ENCODE measurements around the gene NACC2.

Gene NACC2

DNA sequence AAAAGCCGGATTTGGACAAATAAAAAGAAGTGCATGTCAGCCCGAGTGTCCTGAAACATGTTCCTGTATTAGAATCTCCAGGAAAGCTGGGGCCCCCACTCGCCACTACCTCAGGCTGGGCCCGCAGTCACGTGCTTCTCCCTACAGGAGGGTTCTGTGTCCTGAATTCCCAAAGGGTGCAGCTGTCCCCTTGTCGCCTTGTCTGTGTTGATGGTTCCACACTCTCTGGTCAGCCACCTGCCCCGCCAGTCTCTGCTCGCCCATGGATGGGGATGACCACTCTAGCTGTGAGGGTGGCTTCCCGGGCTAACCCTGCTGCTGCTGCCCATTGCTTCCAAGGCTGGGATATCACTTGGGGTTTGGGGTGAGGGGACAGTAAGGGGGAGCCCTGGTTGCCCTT, 26.7 kb upstream of the NACC2 start:
- no peak overlapping the region for H3K9ac ChIP-seq
- H3K27ac ChIP-seq: no peak overlapping the region
- H3K27me3 ChIP-seq (ENCODE audit: control insufficient read depth, insufficient read depth, low read length): no peaks in the 10 kb centered on the region
- H3K79me2 ChIP-seq: no peaks in the 10 kb centered on the region
- H3K4me2 ChIP-seq (ENCODE audit: low read length): no peak overlapping the region
- H3K4me3 ChIP-seq (ENCODE audit: low read depth, low read length): no peak overlapping the region
- peaks cover 7% of the 10 kb centered on the region for H3K4me1 ChIP-seq
- H2AFZ ChIP-seq: no peak overlapping the region
- H3K9me3 ChIP-seq (ENCODE audit: control insufficient read depth, low read length): no peaks in the 10 kb centered on the region
- no peaks in the 10 kb centered on the region for H3K36me3 ChIP-seq (ENCODE audit: control insufficient read depth, insufficient read depth, low read length)
- TF ChIP-seq, protein P1, sequence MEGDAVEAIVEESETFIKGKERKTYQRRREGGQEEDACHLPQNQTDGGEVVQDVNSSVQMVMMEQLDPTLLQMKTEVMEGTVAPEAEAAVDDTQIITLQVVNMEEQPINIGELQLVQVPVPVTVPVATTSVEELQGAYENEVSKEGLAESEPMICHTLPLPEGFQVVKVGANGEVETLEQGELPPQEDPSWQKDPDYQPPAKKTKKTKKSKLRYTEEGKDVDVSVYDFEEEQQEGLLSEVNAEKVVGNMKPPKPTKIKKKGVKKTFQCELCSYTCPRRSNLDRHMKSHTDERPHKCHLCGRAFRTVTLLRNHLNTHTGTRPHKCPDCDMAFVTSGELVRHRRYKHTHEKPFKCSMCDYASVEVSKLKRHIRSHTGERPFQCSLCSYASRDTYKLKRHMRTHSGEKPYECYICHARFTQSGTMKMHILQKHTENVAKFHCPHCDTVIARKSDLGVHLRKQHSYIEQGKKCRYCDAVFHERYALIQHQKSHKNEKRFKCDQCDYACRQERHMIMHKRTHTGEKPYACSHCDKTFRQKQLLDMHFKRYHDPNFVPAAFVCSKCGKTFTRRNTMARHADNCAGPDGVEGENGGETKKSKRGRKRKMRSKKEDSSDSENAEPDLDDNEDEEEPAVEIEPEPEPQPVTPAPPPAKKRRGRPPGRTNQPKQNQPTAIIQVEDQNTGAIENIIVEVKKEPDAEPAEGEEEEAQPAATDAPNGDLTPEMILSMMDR (IDR thresholded peaks at IDR 0.05): no peak

DNA sequence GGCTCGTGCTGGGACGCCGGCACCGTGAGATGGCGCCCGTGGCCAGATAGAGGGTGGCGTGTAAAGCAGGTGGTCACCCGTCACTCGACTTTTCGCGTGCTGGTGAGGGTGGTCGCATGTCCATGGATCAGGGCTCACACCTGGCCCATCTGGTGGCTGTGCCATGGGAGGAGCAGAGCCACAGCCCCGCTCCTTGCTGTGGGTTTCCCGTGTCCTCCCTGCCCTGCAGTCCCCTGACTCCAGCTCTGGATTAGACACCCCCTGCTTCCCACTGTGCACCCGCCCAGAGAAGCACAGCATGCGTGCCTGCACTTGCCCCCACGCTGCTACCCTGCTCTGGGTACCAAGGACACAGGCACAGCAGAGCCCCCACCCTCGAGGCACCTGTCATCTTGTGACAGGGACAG, 25.4 kb upstream of the NACC2 start:
- Histone ChIP-seq H3K27ac (no peak overlapping the region), H3K4me3 (ENCODE audit: low read depth, low read length) (no peak overlapping the region), H3K4me1 (peaks cover 7% of the 10 kb centered on the region)

DNA sequence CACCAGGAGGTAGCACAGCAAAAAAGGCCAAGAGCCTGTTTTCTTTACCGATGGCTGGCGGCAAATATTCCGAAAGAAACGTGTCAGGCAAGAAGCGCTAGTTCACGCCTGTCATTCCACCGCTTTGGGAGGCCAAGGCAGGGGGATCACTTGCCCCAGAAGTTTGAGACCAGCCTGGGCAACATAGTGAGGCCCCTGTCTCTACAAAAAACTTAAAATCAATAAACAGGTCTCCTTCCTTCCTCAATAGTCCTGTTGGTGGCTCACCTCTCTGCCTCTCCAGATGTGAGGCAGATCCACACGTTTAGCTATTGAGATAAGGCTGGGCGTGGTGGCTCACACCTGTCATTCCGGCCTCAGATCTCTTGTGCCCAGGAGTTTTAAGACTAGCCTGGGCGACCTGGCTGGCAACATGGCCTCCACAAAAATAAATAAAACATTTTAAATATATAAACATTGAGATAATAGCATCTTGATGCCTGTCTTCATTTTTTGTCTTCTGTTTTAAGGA, 24.8 kb upstream of the NACC2 start:
- no peaks in the 10 kb centered on the region for H3K9me3 ChIP-seq (ENCODE audit: control insufficient read depth, low read length)
- peak overlapping the region; percentile 91 for H3K4me2 ChIP-seq (ENCODE audit: low read length)
- no peak overlapping the region for H3K9ac ChIP-seq
- no peaks in the 10 kb centered on the region for H3K27me3 ChIP-seq (ENCODE audit: control insufficient read depth, insufficient read depth, low read length)
- H3K36me3 ChIP-seq (ENCODE audit: control insufficient read depth, insufficient read depth, low read length): no peaks in the 10 kb centered on the region
- TF ChIP-seq, protein P1 (IDR thresholded peaks at IDR 0.05): no peak
- no peak overlapping the region for H2AFZ ChIP-seq
- H3K4me1 ChIP-seq: peaks cover 7% of the 10 kb centered on the region
- H3K79me2 ChIP-seq: no peaks in the 10 kb centered on the region
- peak overlapping the region; percentile 69 for H3K4me3 ChIP-seq (ENCODE audit: low read depth, low read length)
- H3K27ac ChIP-seq: peak overlapping the region; percentile 82

More for the DNA sequence above, 25.4 kb upstream of the NACC2 start:
- TF ChIP-seq, protein P1 (IDR thresholded peaks at IDR 0.05): no peak
- no peak overlapping the region for H2AFZ ChIP-seq
- no peaks in the 10 kb centered on the region for H3K36me3 ChIP-seq (ENCODE audit: control insufficient read depth, insufficient read depth, low read length)
- H3K79me2 ChIP-seq: no peaks in the 10 kb centered on the region
- no peak overlapping the region for H3K9ac ChIP-seq
- no peak overlapping the region for H3K4me2 ChIP-seq (ENCODE audit: low read length)
- H3K27me3 ChIP-seq (ENCODE audit: control insufficient read depth, insufficient read depth, low read length): no peaks in the 10 kb centered on the region
- H3K9me3 ChIP-seq (ENCODE audit: control insufficient read depth, low read length): no peaks in the 10 kb centered on the region

DNA sequence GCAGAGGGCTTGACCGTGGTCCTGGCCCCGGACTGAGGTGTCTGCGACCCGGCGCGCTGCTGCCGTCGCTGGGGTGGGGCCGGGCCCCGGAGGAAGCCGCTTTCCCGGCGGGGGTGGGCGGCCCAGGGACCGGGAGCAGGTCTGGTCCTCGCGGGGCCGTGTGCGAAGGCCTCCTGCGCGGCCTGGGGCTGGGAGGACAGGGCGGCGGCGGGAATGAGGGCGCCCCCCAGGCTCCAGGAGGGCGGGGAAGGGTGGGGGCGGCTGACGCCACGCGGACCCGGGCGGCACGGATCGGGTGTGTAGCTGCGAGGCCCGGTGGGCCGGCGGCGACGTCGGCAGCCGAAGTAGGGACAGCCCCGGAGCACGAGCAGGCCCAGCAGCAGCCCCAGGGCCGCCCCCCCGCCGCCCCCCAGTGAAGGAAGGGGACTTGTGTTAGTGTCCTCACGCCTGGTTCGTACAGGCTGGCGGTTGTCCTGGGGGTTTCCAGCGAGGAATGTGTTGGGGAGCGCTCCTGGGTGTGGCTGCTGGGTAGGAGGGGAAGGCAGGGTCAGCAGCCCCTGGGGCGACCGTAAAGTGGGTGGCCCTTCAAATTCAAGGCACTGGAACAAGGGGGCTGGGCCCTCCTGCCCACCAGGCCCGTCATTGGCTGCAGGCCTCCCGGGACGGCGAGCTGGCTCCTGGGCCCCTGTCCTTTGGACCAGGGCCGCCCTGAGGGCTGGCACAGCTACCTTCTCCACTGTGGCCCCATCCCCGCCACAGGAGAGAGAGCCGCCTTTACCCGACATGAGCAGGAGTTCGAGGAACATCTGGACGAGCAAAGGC, 24.2 kb upstream of the NACC2 start:
- H3K9me3 ChIP-seq (ENCODE audit: control insufficient read depth, low read length): no peaks in the 10 kb centered on the region
- peak overlapping the region; percentile 69 for H3K4me3 ChIP-seq (ENCODE audit: low read depth, low read length)
- peak overlapping the region; percentile 46 for H3K9ac ChIP-seq
- peaks cover 7% of the 10 kb centered on the region for H3K4me1 ChIP-seq
- no peaks in the 10 kb centered on the region for H3K79me2 ChIP-seq
- H3K27ac ChIP-seq: peak overlapping the region; percentile 82
- TF ChIP-seq, protein P1 (IDR thresholded peaks at IDR 0.05): no peak
- H2AFZ ChIP-seq: peak overlapping the region; percentile 85
- H3K4me2 ChIP-seq (ENCODE audit: low read length): peak overlapping the region; percentile 91
- no peaks in the 10 kb centered on the region for H3K27me3 ChIP-seq (ENCODE audit: control insufficient read depth, insufficient read depth, low read length)
- no peaks in the 10 kb centered on the region for H3K36me3 ChIP-seq (ENCODE audit: control insufficient read depth, insufficient read depth, low read length)

Measured in parathyroid adenoma (tissue), 2 donors.